Stimulated activated CD4-positive, alpha-beta T cell treated with anti-CD3 and anti-CD28 coated beads, Interleukin-12 subunit alpha, Interleukin-12 subunit beta, amount 100 ng/mL, for 24 hours (primary cell): ENCODE results near the gene POLN.
"Not testable (repeated sequence)": the region's sequence is repeated elsewhere in the genome, so short reads cannot be mapped to it uniquely, and the experiment has no call there.

Source experiments
- DNase-seq, 2 experiments: peaks; one replicate each; pipeline ENCODE4 v3.0.0-alpha.2; 2020; ENCODE audit warnings: low read depth in 2 of 2

Gene POLN

DNA sequence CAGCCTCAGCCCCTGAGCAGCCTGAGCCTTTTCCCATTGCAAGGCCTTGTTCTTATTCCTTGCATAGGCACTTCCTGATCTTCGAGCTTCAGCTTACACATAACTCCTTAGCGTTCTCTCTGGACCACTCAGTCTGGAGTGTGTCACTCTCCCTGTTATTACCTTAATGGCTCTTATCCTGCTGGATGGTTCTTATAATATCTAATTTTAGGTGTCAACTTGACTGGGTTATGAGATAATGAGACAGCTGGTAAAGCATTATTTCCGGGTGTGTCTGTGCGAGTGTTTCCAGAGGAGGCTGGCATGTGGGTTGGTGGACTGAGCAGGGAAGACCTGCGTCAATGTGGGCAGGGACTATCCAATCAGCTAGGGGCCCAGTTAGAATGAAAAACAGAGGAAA is 75.7 kb downstream of the POLN start:
- no peak for DNase-seq

DNA sequence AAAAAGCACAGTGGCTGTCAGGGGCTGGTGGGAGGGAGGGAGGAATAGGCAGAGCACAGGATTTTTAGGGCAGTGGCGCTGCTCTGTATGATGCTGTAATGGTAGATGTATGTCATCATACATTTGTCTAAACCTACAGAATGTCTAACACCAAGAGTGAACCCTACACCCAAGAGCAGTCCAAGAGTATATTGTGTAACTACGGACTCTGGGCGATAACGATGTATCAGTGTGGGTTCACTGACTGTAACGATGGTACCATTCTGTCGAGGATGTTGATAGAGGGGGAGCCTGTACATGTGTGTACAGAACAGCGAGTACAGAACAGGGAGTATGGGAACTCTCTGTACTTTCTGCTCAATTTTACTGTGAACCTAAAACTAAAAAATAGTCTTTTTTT is 76.5 kb downstream of the POLN start:
- no peak for DNase-seq

DNA sequence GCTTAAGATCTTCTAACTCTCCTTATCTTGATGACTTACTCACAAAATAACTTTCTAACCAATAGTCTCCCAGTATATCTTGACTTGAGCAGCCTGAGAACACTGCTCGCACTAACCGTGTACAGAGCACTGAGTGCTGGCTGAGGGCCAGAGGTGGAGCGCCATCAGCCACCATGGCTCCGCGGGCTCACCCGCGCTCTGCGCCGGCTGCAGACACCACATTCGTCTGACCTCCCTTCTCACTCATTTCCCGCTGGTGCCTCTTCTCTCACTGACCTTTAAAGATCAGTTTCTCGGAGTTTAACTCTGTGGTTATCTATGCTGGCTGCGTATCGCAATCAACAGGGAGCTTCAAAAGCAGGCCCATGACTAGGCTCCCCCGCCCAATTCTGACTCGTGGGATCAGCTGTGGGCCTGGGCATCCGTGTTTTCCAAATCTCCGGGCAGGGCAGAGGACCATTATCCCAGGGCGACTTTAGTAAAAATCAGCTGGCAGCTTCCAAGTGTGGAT is 78.6 kb downstream of the POLN start:
- no peak for DNase-seq

DNA sequence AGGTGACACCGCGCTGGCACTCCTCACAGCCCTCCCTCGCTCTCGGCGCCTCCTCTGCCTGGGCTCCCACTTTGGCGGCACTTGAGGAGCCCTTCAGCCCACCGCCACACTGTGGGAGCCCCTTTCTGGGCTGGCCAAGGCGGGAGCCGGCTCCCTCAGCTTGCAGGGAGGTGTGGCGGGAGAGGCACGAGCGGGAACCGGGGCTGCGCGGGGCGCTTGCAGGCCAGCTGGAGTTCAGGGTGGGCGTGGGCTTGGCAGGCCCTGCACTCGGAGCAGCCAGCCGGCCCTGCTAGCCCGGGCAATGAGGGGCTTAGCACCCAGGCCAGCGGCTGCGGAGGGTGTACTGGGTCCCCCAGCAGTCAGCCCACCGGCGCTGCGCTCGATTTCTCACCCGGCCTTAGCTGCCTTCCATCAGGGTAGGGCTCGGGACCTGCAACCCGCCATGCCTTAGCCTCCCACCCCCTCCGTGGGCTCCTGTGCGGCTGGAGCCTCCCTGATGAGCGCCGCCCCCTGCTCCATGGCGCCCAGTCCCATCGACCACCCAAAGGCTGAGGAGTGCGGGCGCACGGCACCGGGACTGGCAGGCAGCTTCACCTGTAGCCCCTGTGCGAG is 80.7 kb downstream of the POLN start:
- DNase-seq, result not testable (repeated sequence)

DNA sequence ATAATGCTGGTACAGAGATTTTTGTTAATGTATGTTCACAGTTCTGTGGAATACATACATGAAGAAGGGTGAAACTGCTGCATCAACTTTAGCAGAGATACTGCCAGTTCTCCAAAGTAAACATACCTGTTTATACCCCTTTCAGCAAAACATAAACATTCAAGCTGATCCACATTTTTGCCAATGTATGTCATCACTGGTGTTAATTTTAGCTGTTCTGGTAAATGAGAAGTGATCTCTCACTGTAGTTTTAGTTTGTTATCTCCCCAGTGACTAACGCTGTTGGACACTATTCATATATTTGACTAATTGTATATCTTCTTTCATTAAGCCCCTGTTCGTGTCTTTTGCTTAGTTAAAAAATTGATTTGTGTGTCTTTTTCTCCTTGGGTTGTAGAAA is 82.0 kb downstream of the POLN start:
- no peak for DNase-seq

DNA sequence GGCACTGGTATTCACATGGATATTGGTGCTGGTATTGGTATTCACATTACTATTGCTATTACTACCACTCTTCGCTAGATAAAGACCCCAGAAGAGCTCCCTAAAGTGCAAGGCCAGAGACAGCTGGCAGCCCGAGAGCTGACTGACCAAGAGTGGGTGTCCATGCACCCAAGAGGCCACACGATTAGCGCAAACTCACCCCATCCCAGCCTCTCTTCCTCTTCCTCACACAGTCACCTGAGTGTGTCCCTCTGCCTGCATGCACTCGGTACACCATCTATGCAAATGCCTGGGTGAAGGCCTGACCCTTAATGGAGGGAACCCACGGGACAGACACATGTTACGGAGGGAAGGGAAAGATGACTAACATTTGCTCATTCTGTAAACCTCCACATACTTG is 86.7 kb downstream of the POLN start:
- no peak for DNase-seq

DNA sequence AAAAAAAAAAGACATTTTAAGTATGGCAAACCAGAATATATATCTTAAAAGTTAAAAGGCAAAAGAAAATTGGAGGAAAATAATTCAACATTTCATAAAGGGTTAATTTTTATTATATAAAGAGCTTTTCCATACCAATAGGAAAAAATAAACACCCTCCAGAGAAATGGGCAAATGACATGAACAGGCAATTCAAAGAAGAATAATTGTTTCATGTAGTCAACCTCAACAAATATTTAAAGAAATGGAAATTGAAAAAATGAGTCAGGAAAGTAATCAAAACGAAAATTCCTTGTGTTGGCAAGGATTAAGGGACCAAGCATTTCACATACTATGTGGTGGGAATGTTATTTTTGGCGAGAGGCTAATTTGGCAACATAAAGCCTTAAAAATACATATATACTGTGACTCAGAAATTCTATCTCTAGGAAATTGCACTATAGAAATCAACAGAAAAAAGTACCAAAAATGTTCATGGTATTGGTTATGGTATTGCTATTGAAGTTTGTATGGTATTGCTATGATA is 87.6 kb downstream of the POLN start:
- no peak for DNase-seq

DNA sequence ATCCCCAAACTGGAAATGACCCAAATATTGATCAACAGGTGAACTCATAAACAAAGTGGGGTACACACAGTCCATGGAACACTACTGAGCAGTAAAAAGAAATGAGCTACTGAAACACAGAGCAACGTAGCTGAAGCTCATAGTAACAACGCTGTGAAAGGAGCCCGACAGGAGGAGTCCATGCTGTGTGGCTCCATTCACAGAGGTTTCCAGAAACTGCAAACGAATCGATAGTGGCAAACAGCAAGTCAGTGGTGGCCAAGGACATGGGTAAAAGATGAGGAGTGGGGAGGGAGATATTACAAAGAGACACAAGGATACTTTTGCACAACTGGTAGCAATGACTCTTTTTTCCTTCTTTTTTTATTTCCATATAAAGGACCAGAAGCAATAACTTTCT is 90.4 kb downstream of the POLN start:
- DNase-seq, result no peak

DNA sequence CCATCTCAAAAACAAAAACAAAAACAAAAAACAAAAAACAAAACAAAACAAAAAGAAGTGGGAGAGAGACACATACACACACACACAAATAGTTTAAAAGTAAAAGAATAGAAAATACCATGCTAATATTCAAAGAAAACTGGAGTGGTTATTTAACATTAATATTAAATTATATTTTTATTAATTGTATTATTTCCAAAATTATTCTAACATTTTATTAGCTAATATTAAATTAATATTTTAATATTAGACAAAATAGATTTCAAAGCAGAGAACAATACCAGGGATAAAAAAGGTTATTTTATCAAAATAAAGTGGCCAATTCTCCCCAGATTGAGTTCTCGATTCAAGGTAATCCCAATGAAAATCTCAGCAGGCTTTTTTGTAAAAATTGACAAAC is 91.8 kb downstream of the POLN start:
- DNase-seq, result no peak

DNA sequence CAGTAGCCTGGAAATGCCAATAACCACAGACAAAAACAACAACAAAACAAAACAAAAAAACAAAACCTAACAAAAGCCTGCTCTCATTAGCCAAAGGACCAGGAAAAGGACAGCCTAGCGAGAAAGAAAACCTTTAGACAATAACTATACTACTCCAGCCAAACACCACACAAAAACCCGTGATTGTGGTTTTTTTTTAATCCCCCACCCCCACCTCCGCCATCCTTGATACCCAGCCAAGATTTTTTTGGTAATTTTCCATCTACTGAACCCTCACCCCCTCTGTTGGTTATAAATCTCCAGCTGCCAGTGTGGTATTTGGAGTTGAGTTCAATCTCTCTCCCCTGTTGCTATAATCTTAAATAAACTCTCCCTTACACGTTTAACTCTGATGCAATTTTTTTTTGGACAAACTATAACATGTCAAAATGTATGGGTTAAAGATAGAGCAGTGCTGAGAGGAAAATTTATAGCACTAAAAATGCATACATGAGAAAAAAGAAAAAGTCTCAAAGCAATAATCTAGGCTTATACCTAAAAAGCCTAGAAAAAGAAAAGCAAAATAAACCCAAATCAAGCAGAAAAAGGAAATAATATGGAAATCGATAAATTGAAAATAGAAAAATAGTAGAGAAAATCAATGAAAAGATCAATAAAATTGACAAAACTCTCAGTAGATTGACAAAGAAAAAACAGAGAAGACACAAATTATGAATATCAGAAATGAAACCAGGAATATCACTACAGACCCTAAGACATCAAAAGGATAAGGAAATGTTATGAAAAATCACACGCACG is 99.1 kb downstream of the POLN start:
- no peak for DNase-seq

DNA sequence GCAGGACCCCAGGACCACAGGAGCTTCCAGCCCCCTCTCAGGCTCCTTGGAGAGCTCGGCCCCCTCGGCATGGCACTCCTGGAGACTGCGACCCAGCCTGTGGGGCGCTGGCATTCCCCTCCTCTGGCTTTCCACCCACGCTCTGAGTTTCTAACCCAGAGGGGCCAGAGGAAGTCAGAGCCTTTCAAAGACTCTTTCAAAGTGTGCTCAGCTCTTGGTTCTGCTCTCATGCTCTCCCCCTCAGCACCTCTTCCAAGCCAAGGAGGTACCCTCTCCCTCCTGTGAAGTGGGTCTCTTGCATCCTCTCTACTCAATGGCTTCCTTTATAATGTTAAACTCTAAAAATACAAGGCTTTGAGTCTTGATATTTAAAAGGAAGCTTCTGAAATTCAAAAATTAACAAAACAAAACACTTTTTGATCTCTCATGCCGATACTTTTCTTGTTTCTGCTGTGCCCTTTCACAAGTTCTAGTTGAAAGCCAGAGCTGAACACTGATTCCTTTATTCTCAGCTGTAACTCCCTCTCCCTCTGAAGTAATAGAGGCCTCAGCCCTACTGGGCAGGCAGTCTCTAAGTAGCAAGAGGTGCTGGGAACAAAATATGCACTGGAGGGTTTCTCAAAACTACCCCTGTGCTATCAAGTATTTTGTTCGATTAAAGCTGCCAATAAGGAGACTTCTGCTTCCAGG is 100.0 kb downstream of the POLN start:
- no peak for DNase-seq

DNA sequence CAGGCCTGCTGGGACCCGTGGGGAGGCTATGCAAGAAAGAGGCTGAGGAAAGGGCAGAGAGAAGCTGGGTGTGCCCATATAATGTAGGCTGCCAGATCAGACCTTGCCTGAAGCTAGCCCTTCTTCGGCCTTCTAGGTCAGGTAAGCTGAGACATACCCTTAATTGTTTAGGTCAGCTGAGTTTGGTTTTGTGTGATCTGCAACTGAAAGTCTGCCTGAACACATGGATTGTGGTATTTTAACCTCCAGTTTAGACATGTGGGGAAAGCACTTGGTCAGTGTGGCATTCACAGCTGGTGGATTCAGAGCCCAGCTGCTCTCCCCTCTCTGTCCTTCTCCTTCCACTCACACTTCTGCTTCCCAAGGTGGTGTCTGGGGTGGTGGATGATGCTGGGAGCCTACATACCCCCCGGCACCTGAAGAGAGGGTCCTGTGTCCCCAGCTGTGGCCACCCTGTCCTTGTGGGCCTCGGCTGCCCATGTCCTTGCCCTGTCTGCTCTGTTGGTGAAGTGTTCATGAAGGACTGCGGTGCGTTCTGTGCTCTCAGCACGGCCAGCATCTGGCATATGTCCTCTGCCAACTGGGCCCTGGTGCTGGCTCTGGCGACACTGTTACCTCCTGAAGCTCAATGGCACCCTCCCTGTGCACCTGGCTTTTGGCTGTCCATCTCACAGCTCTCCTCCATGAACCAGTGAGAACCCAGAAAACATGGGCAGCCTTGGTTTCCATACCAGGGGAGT is 100.7 kb downstream of the POLN start:
- DNase-seq, result no peak

DNA sequence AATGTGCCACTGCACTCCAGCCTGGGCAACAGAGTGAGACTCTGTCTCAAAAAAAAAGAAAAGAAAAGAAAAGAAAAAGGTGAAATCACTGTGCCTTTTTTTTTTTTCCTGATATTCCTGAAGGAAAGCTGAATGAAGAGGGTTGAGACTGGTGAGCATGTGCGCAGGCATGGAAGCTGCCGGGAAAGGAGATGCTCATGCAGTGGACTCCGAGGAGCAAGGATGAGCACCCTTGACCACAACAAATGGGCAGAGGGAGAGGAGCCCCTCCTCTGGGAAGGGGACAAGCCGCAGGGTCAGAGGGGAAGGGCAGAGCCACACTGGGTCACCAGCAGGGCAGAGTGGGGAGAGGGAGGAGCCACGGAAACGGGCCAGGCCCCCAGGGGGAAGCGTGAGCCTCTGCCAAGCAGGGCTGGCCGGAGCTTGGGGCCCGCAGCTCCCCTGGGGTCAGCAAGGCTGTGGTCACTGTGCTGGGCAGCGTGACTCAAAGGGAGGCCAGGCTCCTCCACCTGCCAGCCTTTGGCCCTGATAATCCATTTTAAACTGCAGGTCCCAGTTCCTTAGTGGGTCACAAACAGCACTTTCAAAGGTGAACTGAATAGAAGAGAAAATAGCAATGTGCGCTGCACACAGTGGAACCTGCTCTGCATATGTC is 102.9 kb downstream of the POLN start:
- DNase-seq, result no peak

DNA sequence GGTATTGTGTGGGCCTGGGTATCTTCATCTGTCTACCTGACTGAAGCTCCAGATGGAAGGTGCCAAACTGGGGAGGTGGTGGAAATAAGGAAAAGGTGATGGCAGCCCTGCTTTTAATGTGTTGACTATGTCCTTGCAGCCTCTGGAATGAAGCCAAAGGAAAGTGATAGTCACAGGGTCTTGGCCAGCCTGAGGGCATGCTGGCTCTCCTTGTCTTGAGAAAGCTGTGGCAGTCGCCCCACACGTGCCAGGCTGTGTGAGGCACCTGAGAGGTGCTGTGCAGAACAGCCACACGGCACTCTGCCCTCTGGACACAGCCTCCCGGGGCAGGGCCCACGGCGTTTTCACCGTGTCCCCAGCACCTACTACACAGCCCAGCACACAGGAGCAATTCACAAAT is 105.2 kb downstream of the POLN start:
- no peak for DNase-seq

DNA sequence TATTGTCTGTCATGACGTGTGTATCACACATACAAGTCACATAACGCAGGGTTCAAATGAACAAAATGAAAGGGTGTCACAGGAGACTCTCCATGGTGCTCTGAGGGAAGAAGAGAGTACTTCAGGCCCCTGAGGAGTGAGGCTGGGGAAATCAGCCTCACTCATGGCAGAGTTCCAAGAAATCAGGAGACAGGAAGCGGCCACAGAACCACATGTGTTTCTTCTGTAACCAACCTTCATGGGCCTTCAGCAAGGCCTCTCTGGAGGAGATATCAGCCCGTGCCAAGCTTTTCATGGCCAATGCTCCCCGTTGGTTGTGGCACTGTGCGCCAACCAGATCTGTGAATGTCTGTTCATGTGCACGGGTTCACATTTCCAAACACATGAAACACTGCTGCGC is 106.8 kb downstream of the POLN start:
- no peak for DNase-seq

DNA sequence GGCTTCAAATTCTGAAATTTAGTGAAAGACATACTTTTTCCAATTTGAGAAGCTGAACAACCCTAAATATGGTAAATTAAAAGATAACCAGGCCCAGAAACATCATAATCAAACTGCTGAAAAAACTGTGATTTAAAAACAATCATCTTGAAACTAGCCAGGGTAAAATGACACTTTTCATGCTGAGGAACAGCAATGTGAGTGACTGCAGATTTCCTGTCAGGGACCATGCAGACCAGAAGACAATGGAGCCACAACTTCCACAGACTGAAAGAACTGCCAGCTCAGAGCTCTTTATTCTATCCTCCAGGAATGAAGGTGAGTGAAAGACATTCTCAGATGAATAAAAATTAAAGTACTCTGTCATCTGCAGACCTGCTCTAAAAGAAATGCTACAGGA is 109.5 kb downstream of the POLN start:
- DNase-seq, result no peak

DNA sequence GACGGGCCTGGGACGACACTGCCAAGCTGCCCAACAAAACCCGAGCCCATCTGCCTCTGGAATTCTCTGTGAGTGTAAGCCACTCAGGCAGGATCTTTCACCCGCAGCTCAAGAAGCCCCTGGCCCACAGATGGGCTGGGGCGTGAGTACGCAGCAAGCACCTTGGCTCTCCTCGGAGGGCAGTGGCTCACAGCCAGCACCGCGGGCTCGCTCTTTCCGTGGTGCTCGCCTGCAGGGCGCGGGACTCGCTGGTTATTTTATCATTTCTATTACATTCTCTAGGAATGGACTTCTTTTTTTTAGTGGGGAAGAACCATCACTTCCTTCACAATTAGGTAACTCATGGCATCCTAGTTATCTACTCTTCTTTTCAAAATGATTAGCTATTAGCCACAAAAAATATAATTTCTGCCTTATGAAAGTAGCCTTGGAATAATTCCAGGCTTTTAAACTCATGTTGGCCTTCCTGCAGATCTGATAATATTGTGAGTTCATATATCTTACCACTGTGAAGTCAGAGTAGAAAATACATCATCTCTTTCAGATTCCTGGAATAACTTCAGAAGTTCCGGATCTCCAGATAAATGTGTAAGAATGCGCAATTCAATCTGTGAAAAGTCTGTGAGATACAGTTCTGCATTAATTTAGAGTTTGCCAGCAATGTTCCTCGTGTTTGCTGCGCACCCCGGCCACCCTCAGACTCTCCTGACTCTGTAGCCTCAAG is 114.2 kb downstream of the POLN start:
- DNase-seq, result no peak

DNA sequence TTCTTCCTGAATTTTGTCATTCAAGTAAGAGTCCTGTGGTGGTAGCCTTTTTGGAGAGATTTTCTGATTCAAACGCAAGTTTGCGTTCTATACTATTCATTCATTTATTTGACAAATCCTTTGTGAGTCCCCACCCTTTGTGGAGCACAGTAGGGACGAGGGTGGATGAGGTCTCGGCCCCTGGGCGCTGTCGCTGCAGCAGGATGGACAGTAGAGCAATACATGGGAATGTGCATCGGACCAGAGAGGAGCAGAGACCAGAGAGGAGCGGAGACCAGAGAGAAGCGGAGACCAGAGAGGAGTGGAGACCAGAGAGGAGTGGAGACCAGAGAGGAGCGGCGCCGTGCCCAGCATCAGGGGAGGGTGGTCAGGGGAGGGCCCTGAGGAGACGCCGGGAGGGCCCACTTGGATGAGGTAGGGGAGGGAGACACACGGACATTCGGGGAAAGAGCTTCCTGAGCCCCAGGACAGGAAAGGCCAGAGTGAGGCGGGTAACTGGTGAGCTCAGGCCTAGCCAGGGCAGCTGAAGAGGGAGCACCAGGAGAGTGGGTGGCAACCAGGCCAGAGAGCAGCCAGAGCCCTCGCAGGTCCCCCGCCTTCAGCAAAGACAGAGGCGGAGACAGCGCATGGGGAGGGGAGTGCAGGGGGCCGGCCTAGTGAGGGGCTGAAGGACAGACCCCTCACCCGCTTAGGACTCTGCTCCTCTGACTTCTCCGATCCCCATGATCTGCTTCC is 115.4 kb downstream of the POLN start:
- DNase-seq, result no peak

DNA sequence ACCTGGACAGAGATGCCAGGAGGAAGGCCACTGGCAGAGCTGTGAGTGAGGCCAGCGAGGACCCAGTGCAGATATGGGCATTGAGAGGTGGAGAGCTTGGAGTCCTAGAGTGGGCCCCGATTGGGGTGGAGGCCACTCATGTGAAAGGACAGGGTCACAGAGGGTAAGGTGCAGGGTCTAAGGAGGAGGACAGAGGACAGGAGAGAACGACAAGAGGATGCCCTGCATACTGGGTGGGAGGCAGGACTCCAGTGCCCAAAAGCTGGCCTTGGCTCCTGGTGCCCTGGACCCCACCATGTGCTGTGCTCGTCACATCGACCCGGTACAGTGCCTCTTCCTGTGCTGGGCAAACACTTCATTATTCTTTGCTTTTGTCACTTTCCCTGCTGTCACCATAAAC is 116.1 kb downstream of the POLN start:
- DNase-seq, result no peak

DNA sequence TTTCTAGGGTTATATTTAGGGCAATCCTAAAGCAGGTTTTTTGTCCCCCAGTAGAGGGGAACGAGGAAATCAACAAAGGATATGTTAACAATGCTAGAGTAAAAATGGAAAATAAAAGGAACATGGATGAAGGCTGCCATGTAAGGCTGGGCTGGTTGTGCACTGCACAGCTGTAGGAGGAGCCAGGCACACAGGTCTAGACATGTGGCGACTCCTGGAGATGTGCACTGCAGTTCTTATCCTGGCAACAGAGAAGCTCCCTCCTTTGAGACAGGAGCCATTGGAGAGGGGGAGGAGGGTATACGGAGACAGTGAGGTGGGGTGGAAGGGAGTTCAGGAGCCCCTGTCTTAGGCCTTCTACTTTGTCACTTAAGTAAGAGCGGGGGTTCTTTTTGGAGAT is 116.9 kb downstream of the POLN start:
- no peak for DNase-seq
